K562 (cell line): ENCODE data around the gene CRACR2B. TPM values are rescaled to one million over a fixed set of nuclear protein-coding genes. Genes with fewer than 3 reads are reported as not detected.

Experiments used
- CTCFL ChIP-seq: IDR thresholded peaks from 2 replicates; pipeline ENCODE4 v1.6.1; 2011; ENCODE audit warnings: borderline replicate concordance, low read depth, mild to moderate bottlenecking, moderate library complexity, low read length; ENCODE audit not compliant: insufficient read depth, poor library complexity, severe bottlenecking
- HOMEZ ChIP-seq: fragments of 250-450 bp; sonication (Bioruptor Pico); IDR thresholded peaks from 2 replicates; pipeline ENCODE4 v1.4.0; 2020; ENCODE audit warnings: mild to moderate bottlenecking, moderate library complexity
- MEIS2 ChIP-seq: fragments of 450-650 bp; IDR thresholded peaks from 2 replicates; pipeline ENCODE4 v1.6.1; 2014; ENCODE audit warnings: mild to moderate bottlenecking; ENCODE audit not compliant: partially characterized antibody
- MGA ChIP-seq: fragments of 450-650 bp; IDR thresholded peaks from 2 replicates; pipeline ENCODE4 v1.6.1; 2016; ENCODE audit warnings: mild to moderate bottlenecking, moderate library complexity
- NFYB ChIP-seq: IDR thresholded peaks from 2 replicates; pipeline ENCODE4 v1.6.1; 2011; ENCODE audit warnings: mild to moderate bottlenecking, moderate library complexity; ENCODE audit not compliant: insufficient read length; ENCODE audit errors: extremely low read depth
- NR2F6 ChIP-seq: fragments of 450-650 bp; formaldehyde crosslinking; IDR thresholded peaks from 2 replicates; pipeline ENCODE4 v1.4.0; 2020; ENCODE audit warnings: mild to moderate bottlenecking
- POLR2H ChIP-seq: IDR thresholded peaks from 2 replicates; pipeline ENCODE4 v1.6.1; 2016; ENCODE audit warnings: missing genetic modification characterization, low read depth, mild to moderate bottlenecking, control low read depth, missing compliant biosample characterization, moderate library complexity
- PURB ChIP-seq: sonication (generic); formaldehyde crosslinking; IDR thresholded peaks from 2 replicates; pipeline ENCODE4 v1.9.0; 2021; ENCODE audit warnings: low read depth, mild to moderate bottlenecking, missing genetic modification reagents
- PYGO2 ChIP-seq: fragments of 450-650 bp; IDR thresholded peaks from 2 replicates; pipeline ENCODE4 v1.6.1; 2016; ENCODE audit warnings: mild to moderate bottlenecking, missing genetic modification characterization, moderate library complexity, missing compliant biosample characterization
- ZNF398 ChIP-seq: fragments of 250-450 bp; sonication (Bioruptor Pico); IDR thresholded peaks from 2 replicates; pipeline ENCODE4 v1.8.0; 2021; ENCODE audit warnings: moderate library complexity, mild to moderate bottlenecking, inconsistent platforms
- polyA plus RNA-seq, 8 experiments: library from polyadenylated mRNA; depleted of rRNA in 4 of 8; stranded (reverse) in 5 of 8; unstranded in 3 of 8; fragments of >200 nt; fragmentation: Nextera tagmentation in 2 of 8; fragmentation: Illumina TruSeq in 1 of 8; extraction: Ambion mirVana in 2 of 8; extraction: Trizol in 1 of 8; gene quantifications; 2 replicates each; pipeline versions ENCODE4 v1.2.1 to v1.2.3, GENCODE V29; 2011 to 2014; ENCODE audit warnings: inconsistent platforms in 1 of 8, missing spikeins in 1 of 8
- total RNA-seq, 7 experiments: library from RNA; depleted of rRNA in 6 of 7; stranded (reverse); fragments of >200 nt in 6 of 7; fragmentation: Illumina TruSeq in 2 of 7; extraction: Trizol in 2 of 7; gene quantifications; 2 replicates each; pipeline versions ENCODE4 v1.2.1 to v1.2.3, GENCODE V29; 2011 to 2021; ENCODE audit warnings: low replicate concordance in 1 of 7

CRACR2B gene
- total and polyA plus RNA-seq, 9 of the 15 experiments (the other 6 are each of a cell fraction or from before 2014, with no cell fraction given): 0.10 to 51.0 (median 6.0) TPM

- TF ChIP-seq MGA (peak; percentile 86), PYGO2 (tag) (no peak), CTCFL (no peak), POLR2H (no peak), NR2F6 (CRISPR knock-in tag) (no peak), HOMEZ (CRISPR knock-in tag) (no peak), ZNF398 (CRISPR knock-in tag) (no peak), NFYB (no peak), PURB (CRISPR knock-in tag) (no peak), MEIS2 (peak; percentile 39)
Observed at GRCh38 chr11:875769-876301, 48.1 kb downstream of the CRACR2B start (continued).
